Thoracic aorta (tissue), 2 donors: ENCODE results near the gene PCDH9. TPM values are rescaled to one million over a fixed set of nuclear protein-coding genes. Genes with fewer than 3 reads are reported as not detected.

Experiments used
- ATAC-seq: fragments of 150-250 bp; one replicate; pipeline ENCODE4 v1.8.0; 2017; ENCODE audit warnings: low read depth; ENCODE audit not compliant: insufficient number of reproducible peaks, low FRiP score
- DNase-seq: peaks from one replicate; pipeline ENCODE4 v3.0.0-alpha.2; 2020; ENCODE audit warnings: low spot score
- H3K27ac ChIP-seq, 2 donors: fragments of 200-600 bp; sonication (generic); 1 replicate in 1 of 2; 2 replicates in 1 of 2; pipeline ENCODE4 v1.5.1; 2016; ENCODE audit warnings: mild to moderate bottlenecking in 2 of 2, moderate library complexity in 2 of 2
- H3K27me3 ChIP-seq: fragments of 200-600 bp; sonication (generic); replicated peaks from 2 replicates; pipeline ENCODE4 v1.6.0; 2016; ENCODE audit warnings: mild to moderate bottlenecking; ENCODE audit not compliant: insufficient read depth
- H3K36me3 ChIP-seq: fragments of 200-600 bp; sonication (generic); one replicate; pipeline ENCODE4 v1.5.1; 2016
- H3K4me1 ChIP-seq, 2 donors: fragments of 200-600 bp; sonication (generic); 1 replicate in 1 of 2; 2 replicates in 1 of 2; pipeline versions ENCODE4 v1.5.1 to v1.6.0; 2016; ENCODE audit warnings: low read depth in 2 of 2, mild to moderate bottlenecking in 1 of 2; ENCODE audit not compliant: control insufficient read depth in 1 of 2
- H3K4me3 ChIP-seq: fragments of 200-600 bp; sonication (generic); 2 replicates; pipeline ENCODE4 v1.5.1; 2016; ENCODE audit warnings: mild to moderate bottlenecking
- H3K9me3 ChIP-seq: fragments of 200-600 bp; sonication (generic); 2 replicates; pipeline ENCODE4 v1.5.1; 2016
- CTCF ChIP-seq: fragments of 200-600 bp; sonication (generic); IDR thresholded peaks from one replicate; pipeline ENCODE4 v1.5.1; 2019; ENCODE audit warnings: antibody characterized with exemption
- total RNA-seq, 2 donors: library from RNA; depleted of rRNA; stranded (reverse); fragments of >200 nt; gene quantifications; one replicate each; pipeline versions ENCODE4 v1.1.0 to v1.2.3, GENCODE V29; 2016

PCDH9 gene
- total RNA-seq, 2 donors from 2014 or later: 12.3 to 15.3 TPM

GRCh38 chr13:66344805-66345517 is 885.2 kb downstream of the PCDH9 start:
- ATAC-seq (no peak), DNase-seq (no peak)
- no peak for TF ChIP-seq CTCF
- Histone ChIP-seq H3K9me3 (no peaks in the 10 kb centered on the region), H3K4me3 (no peak overlapping the region), H3K4me1 (peaks cover 0 to 8% of the 10 kb centered on the region in 2 donors), H3K36me3 (no peaks in the 10 kb centered on the region), H3K27ac (no peak overlapping the region), H3K27me3 (no peaks in the 10 kb centered on the region)

GRCh38 chr13:66343224-66343828 is 886.8 kb downstream of the PCDH9 start:
- H3K36me3 ChIP-seq: no peaks in the 10 kb centered on the region
- H3K4me3 ChIP-seq: no peak overlapping the region
- TF ChIP-seq CTCF: no peak
- H3K9me3 ChIP-seq: no peaks in the 10 kb centered on the region
- DNase-seq (no peak), ATAC-seq (no peak)
- no peaks in the 10 kb centered on the region for H3K27me3 ChIP-seq
- H3K27ac ChIP-seq: no peak overlapping the region
- H3K4me1 ChIP-seq: no peaks in the 10 kb centered on the region

GRCh38 chr13:66341635-66342377 is 888.3 kb downstream of the PCDH9 start:
- H3K9me3 ChIP-seq: no peaks in the 10 kb centered on the region
- no peak overlapping the region for H3K27ac ChIP-seq
- ATAC-seq: no peak
- DNase-seq: no peak
- no peaks in the 10 kb centered on the region for H3K4me1 ChIP-seq
- H3K27me3 ChIP-seq: no peaks in the 10 kb centered on the region
- H3K36me3 ChIP-seq: no peaks in the 10 kb centered on the region
- TF ChIP-seq CTCF: no peak
- no peak overlapping the region for H3K4me3 ChIP-seq

- Histone ChIP-seq H3K36me3 (no peaks in the 10 kb centered on the region), H3K27me3 (no peaks in the 10 kb centered on the region), H3K4me1 (no peaks in the 10 kb centered on the region), H3K27ac (no peak overlapping the region), H3K4me3 (no peak overlapping the region), H3K9me3 (no peaks in the 10 kb centered on the region)
- DNase-seq: no peak
- no peak for ATAC-seq
- no peak for TF ChIP-seq CTCF
These were observed 890.9 kb downstream of the PCDH9 start for GRCh38 chr13:66339214-66339613.

- no peak overlapping the region for H3K27ac ChIP-seq
- no peaks in the 10 kb centered on the region for H3K4me1 ChIP-seq
- no peaks in the 10 kb centered on the region for H3K27me3 ChIP-seq
- DNase-seq (no peak), ATAC-seq (no peak)
- no peaks in the 10 kb centered on the region for H3K9me3 ChIP-seq
- H3K4me3 ChIP-seq: no peak overlapping the region
- TF ChIP-seq CTCF: no peak
- no peaks in the 10 kb centered on the region for H3K36me3 ChIP-seq
These were observed 891.6 kb downstream of the PCDH9 start for GRCh38 chr13:66338542-66338941.
